NB4 (cell line): ENCODE measurements around the gene OR7A17.

Experiments used
- POLR2A ChIP-seq: IDR thresholded peaks from 2 replicates; pipeline ENCODE4 v1.6.1; 2011; ENCODE audit warnings: mild to moderate bottlenecking; ENCODE audit not compliant: insufficient read length; ENCODE audit errors: extremely low read depth
- TF ChIP-seq, protein P1 (sequence below): IDR thresholded peaks from 2 replicates; pipeline ENCODE4 v1.6.1; 2011; ENCODE audit warnings: low read depth, low read length

DNA sequence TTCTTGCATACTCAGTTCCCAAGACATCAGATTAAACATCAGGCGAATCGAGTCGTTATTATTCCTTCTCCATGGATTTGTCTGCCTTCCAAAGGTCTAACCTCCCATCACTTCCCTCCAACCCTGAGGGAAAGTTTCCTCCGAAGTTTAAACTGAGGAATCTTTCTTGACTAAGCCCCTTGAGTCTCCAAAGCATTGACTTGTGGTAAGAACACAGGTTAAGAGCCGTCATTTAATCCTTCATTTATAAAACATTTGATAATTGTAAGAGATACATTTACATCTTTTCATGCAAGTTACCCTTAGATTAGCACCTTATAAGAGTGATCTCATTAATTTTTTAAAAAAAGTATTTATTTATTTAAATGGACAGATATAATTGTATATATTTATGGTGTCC is 37.1 kb downstream of the OR7A17 start, which contains the start of gene OR7A10:
- no peak for TF ChIP-seq POLR2A
- TF ChIP-seq, protein P1, sequence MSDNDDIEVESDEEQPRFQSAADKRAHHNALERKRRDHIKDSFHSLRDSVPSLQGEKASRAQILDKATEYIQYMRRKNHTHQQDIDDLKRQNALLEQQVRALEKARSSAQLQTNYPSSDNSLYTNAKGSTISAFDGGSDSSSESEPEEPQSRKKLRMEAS: no peak
